Ovary (tissue), 3 donors: ENCODE results near the gene FAM234B.

Source experiments
- POLR2A ChIP-seq: fragments of 450-650 bp; IDR thresholded peaks from one replicate; pipeline ENCODE4 v1.6.1; 2017; ENCODE audit warnings: antibody characterized with exemption, mild to moderate bottlenecking, moderate library complexity
- TF ChIP-seq, protein P1 (sequence below), 3 donors: fragments of 450-650 bp in 2 of 3; fragments of 200-600 bp in 1 of 3; IDR thresholded peaks; one replicate each; pipeline versions ENCODE4 v1.5.1 to v1.8.0; 2016 to 2022; ENCODE audit warnings: antibody characterized with exemption in 3 of 3, mild to moderate bottlenecking in 1 of 3
- donor health status: DM: no; HTN: no; CAD: no.

DNA sequence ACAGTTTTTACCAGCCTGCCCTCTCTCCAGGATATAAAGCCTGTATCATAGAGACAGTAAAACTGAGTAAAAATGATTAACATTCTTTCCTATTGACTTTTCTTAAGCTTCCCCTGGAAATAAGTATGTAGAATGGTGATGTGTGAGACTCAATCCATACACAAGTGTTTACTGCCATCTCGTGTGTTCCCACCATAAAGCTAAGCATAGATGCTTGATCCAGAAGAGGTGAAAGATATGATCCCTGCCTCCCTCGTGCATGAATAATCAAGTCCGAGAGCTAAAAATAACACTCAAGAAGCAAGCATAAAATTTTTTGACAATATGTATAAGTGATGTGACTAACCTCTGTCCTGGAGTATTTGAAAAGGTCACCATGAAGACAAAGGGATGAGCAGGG, 76.2 kb downstream of the FAM234B start:
- TF ChIP-seq, protein P1, sequence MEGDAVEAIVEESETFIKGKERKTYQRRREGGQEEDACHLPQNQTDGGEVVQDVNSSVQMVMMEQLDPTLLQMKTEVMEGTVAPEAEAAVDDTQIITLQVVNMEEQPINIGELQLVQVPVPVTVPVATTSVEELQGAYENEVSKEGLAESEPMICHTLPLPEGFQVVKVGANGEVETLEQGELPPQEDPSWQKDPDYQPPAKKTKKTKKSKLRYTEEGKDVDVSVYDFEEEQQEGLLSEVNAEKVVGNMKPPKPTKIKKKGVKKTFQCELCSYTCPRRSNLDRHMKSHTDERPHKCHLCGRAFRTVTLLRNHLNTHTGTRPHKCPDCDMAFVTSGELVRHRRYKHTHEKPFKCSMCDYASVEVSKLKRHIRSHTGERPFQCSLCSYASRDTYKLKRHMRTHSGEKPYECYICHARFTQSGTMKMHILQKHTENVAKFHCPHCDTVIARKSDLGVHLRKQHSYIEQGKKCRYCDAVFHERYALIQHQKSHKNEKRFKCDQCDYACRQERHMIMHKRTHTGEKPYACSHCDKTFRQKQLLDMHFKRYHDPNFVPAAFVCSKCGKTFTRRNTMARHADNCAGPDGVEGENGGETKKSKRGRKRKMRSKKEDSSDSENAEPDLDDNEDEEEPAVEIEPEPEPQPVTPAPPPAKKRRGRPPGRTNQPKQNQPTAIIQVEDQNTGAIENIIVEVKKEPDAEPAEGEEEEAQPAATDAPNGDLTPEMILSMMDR (IDR thresholded peaks at IDR 0.05): no peak
- no peak for TF ChIP-seq POLR2A
